A549 (cell line): Measurements from ENCODE around the gene LAMC3.

Experiments
- BHLHE40 ChIP-seq: IDR thresholded peaks from 2 replicates; pipeline ENCODE4 v1.6.1; 2012; ENCODE audit warnings: low read depth, low read length, inconsistent platforms
- CHD2 ChIP-seq: fragments of 150-350 bp; IDR thresholded peaks from 2 replicates; pipeline ENCODE4 v1.6.1; 2014; ENCODE audit warnings: low read length; ENCODE audit not compliant: partially characterized antibody
- CTCF ChIP-seq: fragments of >200 bp; sonication (Bioruptor Twin); formaldehyde crosslinking; IDR thresholded peaks from 3 replicates; pipeline ENCODE4 v1.5.1; 2016
- ELK1 ChIP-seq: fragments of 150-350 bp; IDR thresholded peaks from 2 replicates; pipeline ENCODE4 v1.6.1; 2014; ENCODE audit warnings: low read depth, mild to moderate bottlenecking, low read length
- FOSL2 ChIP-seq, 2 experiments: fragments of 450-650 bp in 1 of 2; fragments of >200 bp in 1 of 2; sonication (Bioruptor Twin) in 1 of 2; formaldehyde crosslinking; IDR thresholded peaks; 2 replicates each; pipeline versions ENCODE4 v1.5.0 to v1.6.1; 2016 to 2020; ENCODE audit warnings: mild to moderate bottlenecking in 1 of 2, moderate library complexity in 1 of 2
- HMGXB4 ChIP-seq: fragments of 250-450 bp; sonication (Bioruptor Pico); IDR thresholded peaks from 2 replicates; pipeline ENCODE4 v1.5.0; 2021; ENCODE audit warnings: mild to moderate bottlenecking, moderate library complexity, borderline replicate concordance
- HOXB13 ChIP-seq: fragments of 250-450 bp; sonication (Bioruptor Pico); IDR thresholded peaks from 2 replicates; pipeline ENCODE4 v1.5.0; 2020; ENCODE audit warnings: low read depth, mild to moderate bottlenecking, moderate library complexity
- JUNB ChIP-seq: fragments of >200 bp; sonication (Bioruptor Twin); formaldehyde crosslinking; IDR thresholded peaks from 2 replicates; pipeline ENCODE4 v1.6.1; 2016
- MAX ChIP-seq: IDR thresholded peaks from 2 replicates; pipeline ENCODE4 v1.6.1; 2012
- MYC ChIP-seq: IDR thresholded peaks from 2 replicates; pipeline ENCODE4 v1.6.1; 2012; ENCODE audit warnings: mild to moderate bottlenecking, inconsistent platforms, low read length, improper control_type of control experiment, borderline replicate concordance
- PBX3 ChIP-seq: IDR thresholded peaks from 2 replicates; pipeline ENCODE4 v1.6.1; 2012
- POLR2A ChIP-seq: IDR thresholded peaks from 2 replicates; pipeline ENCODE4 v1.6.1; 2012; ENCODE audit warnings: mild to moderate bottlenecking, low read length
- RCOR1 ChIP-seq: fragments of 150-350 bp; IDR thresholded peaks from 2 replicates; pipeline ENCODE4 v1.6.1; 2014; ENCODE audit warnings: antibody characterized with exemption, low read length, low read depth
- TP53 ChIP-seq: fragments of 250-450 bp; sonication (Bioruptor Pico); IDR thresholded peaks from 2 replicates; pipeline ENCODE4 v1.5.0; 2021; ENCODE audit warnings: mild to moderate bottlenecking, moderate library complexity

- TF ChIP-seq CTCF, result no peak
- TF ChIP-seq PBX3, result no peak
- TF ChIP-seq HMGXB4, result no peak
- no peak for TF ChIP-seq MYC
- no peak for TF ChIP-seq POLR2A
- no peak for TF ChIP-seq BHLHE40
- TF ChIP-seq MAX, result no peak
- TF ChIP-seq JUNB, result no peak
- TF ChIP-seq HOXB13 (CRISPR knock-in tag), result no peak
- no peak for TF ChIP-seq TP53 (CRISPR knock-in tag)
- TF ChIP-seq CHD2, result no peak
- TF ChIP-seq RCOR1, result no peak
- no peak for TF ChIP-seq ELK1
- TF ChIP-seq FOSL2 (IDR thresholded peaks at IDR 0.05), result no peak
- TF ChIP-seq FOSL2 (CRISPR knock-in tag; IDR thresholded peaks at IDR 0.05), result no peak
These were observed 10.6 kb downstream of the LAMC3 start for GRCh38 chr9:131019388-131020239.
